ENCODE results near the gene SLC29A3.
"Not testable (repeated sequence)": the region's sequence is repeated elsewhere in the genome, so short reads cannot be mapped to it uniquely, and the experiment has no call there.

Gene SLC29A3

DNA sequence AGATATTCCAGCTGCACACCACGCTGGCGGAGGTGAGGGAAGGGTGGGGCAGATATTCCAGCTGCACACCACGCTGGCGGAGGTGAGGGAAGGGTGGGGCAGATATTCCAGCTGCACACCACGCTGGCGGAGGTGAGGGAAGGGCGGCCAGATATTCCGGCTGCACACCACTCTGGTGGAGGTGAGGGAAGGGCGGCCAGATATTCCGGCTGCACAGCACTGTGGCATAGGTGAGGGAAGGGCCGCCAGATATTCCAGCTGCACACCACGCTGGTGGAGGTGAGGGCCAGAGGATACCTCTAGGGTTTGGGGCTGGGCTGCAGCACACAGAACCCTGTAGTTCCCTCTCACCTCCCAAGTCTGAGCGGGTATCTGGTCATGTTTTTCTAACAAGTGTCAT, 22.2 kb upstream of the SLC29A3 start:
- H3K9ac ChIP-seq (ENCODE audit: low read depth, low read length, poor library complexity); H3K9me3 ChIP-seq (replicated peaks in 1 of 2; ENCODE audit: control insufficient read depth in 2 of 2, insufficient read depth in 1 of 2, low read depth in 1 of 2, low read length in 2 of 2); H2BK5ac ChIP-seq (ENCODE audit: low read length); H3K36me3 ChIP-seq (replicated peaks in 1 of 2; ENCODE audit: control insufficient read depth in 2 of 2, insufficient read depth in 2 of 2, low read length in 2 of 2); H2BK120ac ChIP-seq (ENCODE audit: low read depth, low read length); H3K79me1 ChIP-seq (ENCODE audit: low read depth, low read length); DNase-seq (ENCODE audit: low spot score); H3K4ac ChIP-seq (ENCODE audit: low read length); H3K4me2 ChIP-seq (ENCODE audit: insufficient read depth, low read length, poor library complexity, severe bottlenecking); H4K91ac ChIP-seq (ENCODE audit: low read depth, low read length, poor library complexity); H2AK5ac ChIP-seq (ENCODE audit: low read depth, low read length); H4K8ac ChIP-seq (ENCODE audit: low read depth, low read length); H2BK15ac ChIP-seq (ENCODE audit: low read length); H3K14ac ChIP-seq (ENCODE audit: low read length); H3K4me1 ChIP-seq (ENCODE audit: control insufficient read depth in 2 of 2, insufficient read depth in 1 of 2, low read depth in 1 of 2, low read length in 2 of 2); H3K4me3 ChIP-seq (ENCODE audit: low read length in 2 of 2); H3K27ac ChIP-seq (replicated peaks; ENCODE audit: low read length); H3K18ac ChIP-seq (ENCODE audit: low read length); H2AFZ ChIP-seq (ENCODE audit: low read length); H2BK12ac ChIP-seq (ENCODE audit: low read length); H3K23ac ChIP-seq (ENCODE audit: low read depth, low read length, poor library complexity): not testable (repeated sequence)
- no CpG with 5 or more reads among the region's 13 CpGs for WGBS, 2 donors (ENCODE audit: extremely low coverage in 2 of 2, insufficient read length in 2 of 2, insufficient replicate concordance in 1 of 2)
- H3K27me3 ChIP-seq (ENCODE audit: control insufficient read depth in 3 of 3, insufficient read depth in 3 of 3, low read depth in 1 of 3, low read length in 3 of 3): peaks cover 0 to 28% (median 0%) of the 10 kb centered on the region in 3 experiments

DNA sequence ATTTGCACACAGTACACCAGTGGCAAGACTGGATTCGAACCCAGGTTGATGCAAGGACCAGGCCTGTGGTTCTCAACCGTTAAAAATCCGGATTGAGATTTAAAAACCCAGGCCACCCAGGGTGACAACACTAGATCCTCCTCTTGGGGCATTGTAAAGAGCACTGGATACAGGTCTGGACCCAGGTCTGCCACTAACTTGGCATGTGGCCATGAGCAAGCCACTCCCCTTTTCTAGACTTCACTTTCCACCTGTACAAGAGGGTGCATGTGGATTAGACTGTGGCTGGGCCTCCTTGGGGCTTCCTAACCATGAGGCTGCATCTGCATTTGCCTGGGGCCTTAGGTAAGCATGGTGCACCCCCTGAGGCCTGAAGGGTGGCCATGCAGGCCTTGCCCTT, 21.7 kb upstream of the SLC29A3 start:
- Histone ChIP-seq H2BK15ac (ENCODE audit: low read length) (no peak overlapping the region), H2BK120ac (ENCODE audit: low read depth, low read length) (no peak overlapping the region), H3K27me3 (ENCODE audit: control insufficient read depth in 3 of 3, insufficient read depth in 3 of 3, low read depth in 1 of 3, low read length in 3 of 3) (peaks cover 0 to 29% (median 0%) of the 10 kb centered on the region in 3 experiments), H3K4me1 (ENCODE audit: control insufficient read depth in 2 of 2, insufficient read depth in 1 of 2, low read depth in 1 of 2, low read length in 2 of 2) (no peaks in the 10 kb centered on the region), H3K4ac (ENCODE audit: low read length) (no peak overlapping the region), H3K79me1 (ENCODE audit: low read depth, low read length) (no peaks in the 10 kb centered on the region), H2BK12ac (ENCODE audit: low read length) (no peak overlapping the region), H3K18ac (ENCODE audit: low read length) (no peak overlapping the region), H3K23ac (ENCODE audit: low read depth, low read length, poor library complexity) (no peak overlapping the region), H3K4me2 (ENCODE audit: insufficient read depth, low read length, poor library complexity, severe bottlenecking) (no peak overlapping the region), H3K14ac (ENCODE audit: low read length) (no peak overlapping the region), H2BK5ac (ENCODE audit: low read length) (no peak overlapping the region), H3K9me3 (replicated peaks in 1 of 2; ENCODE audit: control insufficient read depth in 2 of 2, insufficient read depth in 1 of 2, low read depth in 1 of 2, low read length in 2 of 2) (no peaks in the 10 kb centered on the region), H4K91ac (ENCODE audit: low read depth, low read length, poor library complexity) (no peak overlapping the region), H4K8ac (ENCODE audit: low read depth, low read length) (no peak overlapping the region), H3K4me3 (ENCODE audit: low read length in 2 of 2) (no peak overlapping the region), H3K27ac (replicated peaks; ENCODE audit: low read length) (no peak overlapping the region), H3K36me3 (replicated peaks in 1 of 2; ENCODE audit: control insufficient read depth in 2 of 2, insufficient read depth in 2 of 2, low read length in 2 of 2) (no peaks in the 10 kb centered on the region), H2AK5ac (ENCODE audit: low read depth, low read length) (no peak overlapping the region), H3K9ac (ENCODE audit: low read depth, low read length, poor library complexity) (no peak overlapping the region), H2AFZ (ENCODE audit: low read length) (no peak overlapping the region)
- no peak for DNase-seq (ENCODE audit: low spot score)
- no CpG with 5 or more reads among the region's 3 CpGs for WGBS, 2 donors (ENCODE audit: extremely low coverage in 2 of 2, insufficient read length in 2 of 2, insufficient replicate concordance in 1 of 2)

DNA sequence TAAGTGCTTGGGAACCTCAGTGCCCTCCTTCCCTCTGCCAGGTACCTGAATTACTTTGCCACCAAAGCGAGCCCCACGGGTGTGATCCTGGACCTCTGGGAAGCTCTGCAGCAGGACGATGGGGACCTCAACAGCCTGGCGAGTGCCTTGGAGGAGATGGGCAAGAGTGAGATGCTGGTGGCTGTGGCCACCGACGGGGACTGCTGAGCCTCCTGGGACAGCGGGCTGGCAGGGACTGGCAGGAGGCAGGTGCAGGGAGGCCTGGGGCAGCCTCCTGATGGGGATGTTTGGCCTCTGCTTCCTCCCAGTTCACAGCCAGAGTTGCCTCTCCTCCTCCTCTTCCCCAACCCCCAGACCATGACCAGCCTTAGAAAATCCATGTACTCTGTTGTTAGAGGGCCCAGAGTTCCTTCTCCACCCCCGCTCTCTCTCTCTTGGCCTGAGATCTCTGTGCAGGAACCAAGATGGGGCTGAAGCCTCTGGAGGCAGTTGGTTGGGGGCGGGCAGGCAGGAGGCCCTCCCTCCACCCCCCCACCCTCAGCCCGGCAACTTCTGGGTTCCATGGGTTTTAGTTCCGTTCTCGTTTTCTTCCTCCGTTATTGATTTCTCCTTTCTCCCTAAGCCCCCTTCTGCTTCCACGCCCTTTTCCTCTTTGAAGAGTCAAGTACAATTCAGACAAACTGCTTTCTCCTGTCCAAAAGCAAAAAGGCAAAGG, 19.8 kb upstream of the SLC29A3 start:
- H3K4me1 ChIP-seq (ENCODE audit: control insufficient read depth in 2 of 2, insufficient read depth in 1 of 2, low read depth in 1 of 2, low read length in 2 of 2): no peaks in the 10 kb centered on the region
- H2BK12ac ChIP-seq (ENCODE audit: low read length): no peak overlapping the region
- no CpG with 5 or more reads among the region's 14 CpGs for WGBS, 2 donors (ENCODE audit: extremely low coverage in 2 of 2, insufficient read length in 2 of 2, insufficient replicate concordance in 1 of 2)
- no peak for DNase-seq (ENCODE audit: low spot score)
- H3K27me3 ChIP-seq (ENCODE audit: control insufficient read depth in 3 of 3, insufficient read depth in 3 of 3, low read depth in 1 of 3, low read length in 3 of 3): peaks cover 0 to 29% (median 0%) of the 10 kb centered on the region in 3 experiments
- no peak overlapping the region for H3K27ac ChIP-seq (replicated peaks; ENCODE audit: low read length)
- no peak overlapping the region for H3K18ac ChIP-seq (ENCODE audit: low read length)
- H2BK15ac ChIP-seq (ENCODE audit: low read length): no peak overlapping the region
- no peak overlapping the region for H3K4ac ChIP-seq (ENCODE audit: low read length)
- no peaks in the 10 kb centered on the region for H3K9me3 ChIP-seq (replicated peaks in 1 of 2; ENCODE audit: control insufficient read depth in 2 of 2, insufficient read depth in 1 of 2, low read depth in 1 of 2, low read length in 2 of 2)
- no peak overlapping the region for H3K4me3 ChIP-seq (ENCODE audit: low read length in 2 of 2)
- no peak overlapping the region for H2AK5ac ChIP-seq (ENCODE audit: low read depth, low read length)
- no peak overlapping the region for H2BK5ac ChIP-seq (ENCODE audit: low read length)
- no peaks in the 10 kb centered on the region for H3K79me1 ChIP-seq (ENCODE audit: low read depth, low read length)
- H3K23ac ChIP-seq (ENCODE audit: low read depth, low read length, poor library complexity): no peak overlapping the region
- H2BK120ac ChIP-seq (ENCODE audit: low read depth, low read length): no peak overlapping the region
- H2AFZ ChIP-seq (ENCODE audit: low read length): no peak overlapping the region
- no peak overlapping the region for H3K9ac ChIP-seq (ENCODE audit: low read depth, low read length, poor library complexity)
- no peak overlapping the region for H4K8ac ChIP-seq (ENCODE audit: low read depth, low read length)
- no peak overlapping the region for H3K4me2 ChIP-seq (ENCODE audit: insufficient read depth, low read length, poor library complexity, severe bottlenecking)
- no peak overlapping the region for H4K91ac ChIP-seq (ENCODE audit: low read depth, low read length, poor library complexity)
- no peaks in the 10 kb centered on the region for H3K36me3 ChIP-seq (replicated peaks in 1 of 2; ENCODE audit: control insufficient read depth in 2 of 2, insufficient read depth in 2 of 2, low read length in 2 of 2)
- no peak overlapping the region for H3K14ac ChIP-seq (ENCODE audit: low read length)

DNA sequence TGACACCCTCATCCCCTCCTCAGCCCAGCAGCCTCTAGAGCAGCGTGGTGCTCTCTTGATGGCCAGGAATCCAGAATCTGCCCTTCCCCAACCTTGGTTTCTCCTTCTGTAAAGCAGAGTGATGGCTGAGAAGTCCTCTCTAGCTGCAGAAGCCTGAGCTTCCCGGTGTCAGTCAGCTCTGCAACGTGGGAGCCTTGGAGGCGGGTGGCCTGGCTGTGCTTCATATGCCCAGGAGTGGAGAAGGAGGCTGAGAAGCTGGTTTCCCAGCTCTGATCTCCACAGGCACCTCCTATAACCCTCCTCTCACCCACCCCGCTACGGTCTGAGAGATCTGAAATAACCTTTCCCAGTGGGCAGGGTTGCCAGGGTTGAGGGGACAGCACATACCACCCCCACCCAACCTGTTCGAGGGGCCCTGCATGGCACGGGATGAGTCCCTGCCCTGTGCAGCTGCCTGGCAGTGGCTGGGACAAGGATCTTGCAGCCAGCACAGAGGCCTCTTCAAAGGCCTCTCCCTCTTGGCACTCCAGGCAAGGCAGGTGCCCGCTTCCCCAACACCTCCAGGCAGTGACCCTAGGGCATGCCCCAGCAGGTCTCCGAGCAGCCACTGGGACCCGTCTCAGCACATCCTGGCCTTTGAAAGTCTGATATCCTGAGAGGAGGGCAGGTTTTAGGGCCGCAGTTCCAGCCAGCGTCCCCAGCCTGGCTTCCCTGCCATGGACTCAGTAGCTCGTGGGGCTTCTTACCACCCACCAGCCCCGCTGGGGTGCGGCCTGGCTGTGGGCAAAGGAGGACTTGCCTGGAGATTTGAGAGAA, 18.3 kb upstream of the SLC29A3 start:
- Histone ChIP-seq H3K14ac (ENCODE audit: low read length) (no peak overlapping the region), H3K18ac (ENCODE audit: low read length) (peak overlapping the region; percentile 82), H3K4me2 (ENCODE audit: insufficient read depth, low read length, poor library complexity, severe bottlenecking) (no peak overlapping the region), H2BK5ac (ENCODE audit: low read length) (no peak overlapping the region), H2BK15ac (ENCODE audit: low read length) (peak overlapping the region; percentile 11), H3K27ac (replicated peaks; ENCODE audit: low read length) (no peak overlapping the region), H3K79me1 (ENCODE audit: low read depth, low read length) (no peaks in the 10 kb centered on the region), H2BK120ac (ENCODE audit: low read depth, low read length) (no peak overlapping the region), H3K9ac (ENCODE audit: low read depth, low read length, poor library complexity) (no peak overlapping the region), H3K36me3 (replicated peaks in 1 of 2; ENCODE audit: control insufficient read depth in 2 of 2, insufficient read depth in 2 of 2, low read length in 2 of 2) (no peaks in the 10 kb centered on the region), H3K9me3 (replicated peaks in 1 of 2; ENCODE audit: control insufficient read depth in 2 of 2, insufficient read depth in 1 of 2, low read depth in 1 of 2, low read length in 2 of 2) (no peaks in the 10 kb centered on the region), H3K27me3 (ENCODE audit: control insufficient read depth in 3 of 3, insufficient read depth in 3 of 3, low read depth in 1 of 3, low read length in 3 of 3) (peaks cover 0 to 26% (median 0%) of the 10 kb centered on the region in 3 experiments), H3K4ac (ENCODE audit: low read length) (no peak overlapping the region), H3K4me1 (ENCODE audit: control insufficient read depth in 2 of 2, insufficient read depth in 1 of 2, low read depth in 1 of 2, low read length in 2 of 2) (no peaks in the 10 kb centered on the region), H3K23ac (ENCODE audit: low read depth, low read length, poor library complexity) (no peak overlapping the region), H4K91ac (ENCODE audit: low read depth, low read length, poor library complexity) (no peak overlapping the region), H3K4me3 (ENCODE audit: low read length in 2 of 2) (no peak overlapping the region), H2AFZ (ENCODE audit: low read length) (peak overlapping the region; percentile 45), H2AK5ac (ENCODE audit: low read depth, low read length) (peak overlapping the region; percentile 63), H2BK12ac (ENCODE audit: low read length) (no peak overlapping the region), H4K8ac (ENCODE audit: low read depth, low read length) (no peak overlapping the region)
- no peak for DNase-seq (ENCODE audit: low spot score)
- no CpG with 5 or more reads among the region's 16 CpGs for WGBS, 2 donors (ENCODE audit: extremely low coverage in 2 of 2, insufficient read length in 2 of 2, insufficient replicate concordance in 1 of 2)
